HG03442 (cell line): ENCODE data around the gene DBT.
"Not testable (repeated sequence)": the region's sequence is repeated elsewhere in the genome, so short reads cannot be mapped to it uniquely, and the experiment has no call there.

Experiments used
- ATAC-seq: cut with Tn5 transposase; IDR thresholded peaks from one replicate; pipeline ENCODE4 v1.9.1; 2021; ENCODE audit warnings: mild to moderate bottlenecking, moderate library complexity; ENCODE audit not compliant: unreplicated experiment

The DBT gene

DNA sequence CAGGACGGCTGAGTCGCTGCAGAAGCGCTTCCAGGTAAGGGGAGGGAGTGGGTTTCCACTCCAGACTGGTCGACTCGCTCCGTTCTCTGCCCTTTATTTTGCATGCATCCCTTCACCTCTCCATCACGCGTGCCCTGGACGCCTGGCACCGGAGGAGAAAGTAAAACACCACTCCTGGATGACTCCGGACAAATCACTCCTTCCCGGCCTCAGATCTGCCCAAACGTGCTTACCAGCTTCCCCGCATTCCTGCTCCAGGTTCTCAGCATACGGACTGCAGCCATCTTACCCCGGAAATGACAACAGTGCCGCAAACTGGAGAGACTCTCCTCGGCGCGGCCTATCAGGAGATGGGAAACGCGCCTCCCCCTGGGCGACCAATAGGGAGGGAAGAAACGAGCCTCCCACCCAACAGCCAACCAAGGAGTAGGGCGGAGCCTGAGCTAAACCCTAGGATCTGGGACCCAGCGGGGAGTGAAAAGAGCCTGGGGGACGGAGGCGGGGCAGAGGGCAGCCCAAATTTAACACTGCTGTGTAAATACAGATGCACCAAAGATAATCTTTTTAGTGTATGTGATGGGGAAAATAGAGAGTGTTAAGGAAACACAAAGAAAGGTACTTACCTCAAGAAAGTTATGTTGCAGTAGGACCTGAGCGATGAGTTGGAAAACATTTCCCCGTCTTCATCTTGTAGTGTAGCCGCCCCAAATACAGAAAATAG lies at the start of gene DBT:
Gene DBT (minus strand): TSS at position 298 of the 721 bp plus-strand sequence. CDS start 14 bp downstream, at position 284.
- ATAC-seq, result peak; percentile 100

DNA sequence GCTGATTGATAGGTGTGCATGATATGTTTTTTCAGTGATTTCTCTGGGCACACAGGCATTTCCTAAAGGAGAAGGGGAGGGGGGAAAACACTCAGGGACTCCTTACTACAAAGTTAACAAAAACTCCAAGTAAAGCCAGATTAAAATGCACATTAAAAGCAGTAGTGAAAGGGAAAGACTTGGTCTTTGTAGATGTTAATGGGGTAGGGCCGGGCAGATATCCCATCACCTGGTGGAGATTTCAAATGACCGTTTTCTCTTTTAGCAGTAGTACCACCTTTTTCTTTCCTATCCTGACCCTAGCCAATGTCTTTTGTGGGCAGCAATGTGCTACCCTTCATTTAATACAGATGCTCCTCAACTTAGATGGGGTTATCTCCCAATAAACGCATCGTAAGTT lies 48.9 kb upstream of the DBT start:
- ATAC-seq, result no peak

DNA sequence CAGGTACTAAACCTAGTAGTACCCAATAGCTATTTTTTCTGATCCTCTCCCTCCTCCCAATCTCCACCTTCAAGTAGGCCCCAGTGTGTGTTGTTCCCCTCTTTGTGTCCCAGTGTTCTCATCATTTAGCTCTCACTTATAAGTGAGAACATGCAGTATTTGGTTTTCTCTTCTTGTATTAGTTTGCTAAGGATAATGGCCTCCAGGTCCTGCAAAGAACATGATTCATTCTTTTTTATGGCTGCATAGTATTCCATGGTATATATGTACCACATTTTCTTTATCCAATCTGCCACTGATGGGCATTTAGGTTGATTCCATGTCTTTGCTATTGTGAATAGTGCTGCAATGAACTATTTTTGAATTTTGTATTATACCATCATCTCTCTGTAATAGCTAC lies 47.4 kb upstream of the DBT start:
- ATAC-seq, result not testable (repeated sequence)

DNA sequence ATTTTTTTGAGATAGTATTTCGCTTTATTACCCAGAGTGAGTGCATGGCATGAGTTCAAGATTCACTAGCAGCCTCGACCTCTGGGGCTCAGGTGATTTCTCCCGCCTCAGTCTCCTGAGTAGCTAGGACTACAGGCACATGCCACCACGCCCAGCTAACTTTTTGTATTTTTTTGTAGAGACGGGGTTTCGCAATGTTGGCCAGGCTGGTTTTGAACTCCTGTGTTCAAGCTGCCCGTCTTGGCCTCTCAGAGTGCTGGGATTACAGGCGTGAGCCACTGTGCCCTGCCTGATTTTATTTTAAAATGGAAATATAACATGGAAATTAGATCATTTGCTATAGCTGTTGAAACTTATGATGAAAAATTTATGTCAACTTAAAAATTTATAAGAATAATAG lies 46.5 kb upstream of the DBT start:
- no peak for ATAC-seq

DNA sequence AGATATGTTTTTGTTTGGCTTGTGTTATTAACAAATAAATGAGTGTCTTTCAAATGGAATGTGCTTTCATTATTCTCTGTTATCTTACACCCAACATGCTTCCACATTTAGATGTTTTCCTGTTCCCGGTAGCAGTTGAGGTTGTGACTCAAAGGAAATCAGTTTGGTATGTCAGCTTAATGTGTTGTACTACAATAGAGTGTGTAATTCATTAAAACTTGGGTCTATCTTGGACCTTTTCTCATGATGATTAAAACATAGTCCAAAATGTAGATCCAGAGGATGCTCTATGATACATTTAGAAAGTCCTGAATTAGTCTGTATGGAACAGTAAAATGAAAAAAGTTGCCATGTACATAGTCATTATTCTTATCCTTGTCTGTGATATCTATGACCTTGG lies 43.1 kb upstream of the DBT start:
- no peak for ATAC-seq

DNA sequence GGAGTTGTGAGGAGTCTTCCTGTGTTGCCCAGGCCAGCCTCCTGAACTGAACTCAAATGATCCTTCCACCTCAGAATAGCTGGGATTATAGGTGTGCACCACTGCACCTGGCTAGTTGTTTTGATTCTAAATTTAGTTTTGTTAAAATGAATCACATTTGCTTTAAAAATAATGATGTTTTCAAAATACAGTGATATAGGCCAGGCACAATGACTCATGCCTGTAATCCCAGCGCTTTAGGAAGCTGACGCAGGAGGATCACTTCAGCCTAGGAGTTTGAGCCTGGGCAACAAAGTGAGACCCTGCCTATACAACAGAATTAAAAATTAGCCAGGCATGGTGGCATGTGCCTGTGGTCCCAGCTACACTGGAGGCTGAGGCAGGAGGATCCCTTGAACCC lies 40.7 kb upstream of the DBT start:
- ATAC-seq, result no peak

DNA sequence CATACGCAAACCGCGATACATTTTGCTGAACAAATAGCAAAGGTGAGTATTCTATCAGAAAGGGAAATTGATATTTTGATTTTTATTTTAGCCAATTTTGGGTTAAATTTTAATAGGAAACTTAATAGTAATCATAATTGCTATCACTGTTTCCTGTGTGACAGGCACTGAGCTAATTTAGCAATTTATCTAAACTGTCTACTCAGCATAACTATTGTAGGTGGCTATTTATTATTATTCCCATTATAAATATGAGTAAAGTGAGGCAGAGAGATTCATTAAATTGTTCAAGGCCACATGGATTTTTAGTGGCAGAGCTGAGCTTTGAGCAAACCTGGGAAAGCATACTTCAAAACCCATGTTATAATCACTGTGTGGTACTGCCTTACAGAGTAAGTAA lies 37.5 kb upstream of the DBT start:
- no peak for ATAC-seq

DNA sequence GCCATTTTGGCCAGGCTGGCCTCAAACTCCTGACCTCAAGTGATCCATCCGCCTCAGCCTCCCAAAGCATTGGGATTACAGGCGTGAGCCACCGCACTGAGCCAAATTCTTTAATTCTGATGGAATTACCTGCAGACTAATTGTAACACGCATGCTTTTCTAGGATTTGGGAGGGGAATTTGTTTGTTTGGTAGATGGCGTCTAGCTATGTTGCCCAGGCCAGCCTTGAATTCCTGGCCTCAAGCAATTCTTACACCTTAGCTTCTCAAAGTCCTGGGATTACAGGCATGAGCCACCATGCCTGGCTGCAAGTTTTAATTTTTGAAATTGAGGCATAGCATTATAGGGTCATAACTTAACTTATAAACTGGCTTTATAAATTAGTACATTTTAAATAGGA lies 35.0 kb upstream of the DBT start:
- ATAC-seq, result no peak

DNA sequence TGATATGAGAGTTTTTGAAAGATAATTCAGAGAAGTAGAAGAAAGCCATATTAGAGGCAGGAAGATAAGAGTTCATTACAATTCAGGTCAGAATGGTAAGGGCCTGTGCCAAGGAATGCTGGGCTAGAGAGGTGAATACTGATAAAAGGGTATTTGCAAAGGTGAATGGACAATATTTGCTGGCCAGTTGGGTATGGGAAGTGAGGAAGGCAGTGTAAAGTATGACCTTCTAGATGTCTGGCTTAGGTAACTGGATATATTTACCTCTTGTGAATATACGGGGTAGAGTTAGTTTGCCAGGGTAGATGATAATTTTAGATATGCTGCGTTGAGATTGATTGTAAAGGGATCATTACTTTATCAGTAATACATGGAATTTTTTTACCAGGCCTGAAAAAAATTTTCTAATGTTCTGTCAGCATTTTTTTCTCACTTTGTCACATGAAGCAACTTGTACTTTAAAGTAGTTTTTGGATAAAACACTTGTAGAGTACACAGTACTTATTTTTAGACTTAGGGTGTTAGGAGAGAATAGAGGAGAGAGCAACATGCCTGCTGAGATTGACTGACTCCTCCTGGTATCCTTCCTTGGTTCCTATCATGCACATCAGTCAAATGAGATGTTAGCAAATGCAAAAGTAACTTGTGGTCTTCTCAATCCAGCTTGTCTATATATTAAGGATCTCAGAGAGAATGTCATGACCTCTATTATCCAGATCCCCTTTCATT lies 30.5 kb upstream of the DBT start:
- no peak for ATAC-seq

DNA sequence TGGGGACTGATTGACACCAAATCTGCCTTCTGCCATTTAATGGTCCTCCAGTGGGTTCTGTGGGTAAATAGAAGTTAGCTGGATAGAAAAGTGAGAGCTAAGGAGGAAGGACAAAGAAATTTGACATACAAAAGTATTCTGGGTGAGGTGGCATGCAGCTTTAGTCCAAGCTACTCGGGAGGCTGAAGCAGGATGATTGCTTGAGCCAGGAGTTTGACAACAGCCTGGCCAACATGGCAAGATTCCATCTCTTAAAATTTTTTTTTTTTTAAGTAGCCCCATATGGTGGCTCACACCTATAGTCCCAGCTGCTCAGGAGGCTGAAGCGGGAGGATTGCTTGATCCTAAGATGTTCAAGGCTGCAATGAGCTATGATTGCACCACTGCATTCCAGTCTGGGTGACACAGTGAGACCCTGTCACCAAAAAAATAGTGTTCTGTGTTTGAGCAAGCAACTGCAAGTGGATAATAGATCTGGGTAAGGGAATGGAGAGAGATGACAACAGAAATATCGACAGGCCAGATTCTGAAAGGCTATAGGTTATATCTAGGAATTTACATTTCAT lies 29.8 kb upstream of the DBT start:
- ATAC-seq, result no peak

DNA sequence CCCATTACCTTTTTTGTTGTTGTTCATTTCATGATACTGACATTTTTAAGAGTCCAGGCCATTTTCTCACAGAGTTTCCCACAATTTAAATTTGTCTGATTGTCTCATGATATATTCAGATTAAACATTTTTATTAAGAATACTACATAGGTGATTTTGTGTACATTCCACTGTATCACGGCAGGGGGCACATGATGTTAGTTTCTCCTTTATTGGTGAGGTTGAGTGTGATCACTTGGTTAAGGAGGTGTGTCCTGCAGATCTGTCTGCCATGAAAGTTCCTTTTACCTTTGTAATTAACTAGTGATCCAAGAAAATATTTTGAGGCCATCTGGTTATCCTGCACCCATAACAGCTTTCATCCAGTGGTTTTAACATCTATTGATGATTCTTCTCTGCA lies 28.2 kb upstream of the DBT start:
- no peak for ATAC-seq

DNA sequence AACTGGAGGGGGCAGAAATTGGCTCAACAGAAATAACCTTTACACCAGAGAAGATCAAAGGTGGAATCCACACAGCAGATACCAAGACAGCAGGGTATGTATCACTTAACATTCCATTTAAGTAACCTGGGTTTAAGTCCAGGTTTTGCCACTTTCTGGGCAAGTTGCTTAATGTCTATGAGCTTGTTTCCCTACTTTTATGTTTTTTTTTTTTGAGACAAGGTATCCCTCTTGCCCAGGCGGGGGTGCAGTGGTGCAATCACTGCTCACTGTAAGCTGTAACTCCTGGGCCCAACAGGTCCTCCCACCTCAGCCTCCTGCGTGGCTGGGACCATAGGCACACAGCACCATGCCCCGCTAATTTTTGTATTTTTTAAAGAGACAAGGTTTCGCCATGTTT lies 18.6 kb upstream of the DBT start:
- no peak for ATAC-seq

DNA sequence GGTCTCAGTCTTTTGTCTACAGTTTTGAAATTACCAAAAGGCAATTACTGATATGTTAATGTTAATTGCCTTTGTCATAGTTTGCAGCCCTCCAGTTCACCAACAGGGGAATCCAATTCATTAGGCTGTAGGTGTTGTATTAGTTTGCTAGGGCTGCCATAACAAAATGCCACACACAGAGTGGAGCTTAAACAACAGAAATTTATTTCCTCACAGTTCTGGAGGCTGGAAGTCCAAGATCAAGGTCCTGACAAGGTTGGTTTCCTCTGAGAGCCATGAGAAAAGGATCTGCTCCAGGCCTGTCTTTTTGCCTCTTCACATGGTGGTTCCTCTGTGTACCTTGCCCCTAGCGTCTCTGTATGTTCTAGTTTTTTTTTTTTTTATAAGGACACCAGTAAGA lies 17.6 kb upstream of the DBT start:
- ATAC-seq, result no peak

DNA sequence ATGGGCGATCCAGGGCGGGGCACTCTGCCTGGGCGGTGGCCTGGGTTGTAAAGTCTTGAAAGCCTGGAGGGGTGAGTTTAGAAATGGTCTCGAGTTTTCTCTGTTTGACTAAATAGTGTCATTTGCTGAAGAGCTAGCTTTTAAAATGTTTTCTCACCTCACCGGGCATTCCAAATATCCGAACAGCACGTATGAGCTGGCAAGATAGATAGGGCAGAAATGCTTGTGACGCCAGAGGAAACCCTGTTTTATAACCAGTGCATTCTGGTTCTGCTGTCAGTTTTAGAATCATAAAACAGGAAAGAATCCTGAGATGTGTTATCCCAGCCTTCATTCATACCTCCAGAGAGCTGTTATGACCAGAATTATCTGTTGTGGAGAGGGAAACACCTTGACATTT lies 17.1 kb upstream of the DBT start:
- peak; percentile 17 for ATAC-seq

DNA sequence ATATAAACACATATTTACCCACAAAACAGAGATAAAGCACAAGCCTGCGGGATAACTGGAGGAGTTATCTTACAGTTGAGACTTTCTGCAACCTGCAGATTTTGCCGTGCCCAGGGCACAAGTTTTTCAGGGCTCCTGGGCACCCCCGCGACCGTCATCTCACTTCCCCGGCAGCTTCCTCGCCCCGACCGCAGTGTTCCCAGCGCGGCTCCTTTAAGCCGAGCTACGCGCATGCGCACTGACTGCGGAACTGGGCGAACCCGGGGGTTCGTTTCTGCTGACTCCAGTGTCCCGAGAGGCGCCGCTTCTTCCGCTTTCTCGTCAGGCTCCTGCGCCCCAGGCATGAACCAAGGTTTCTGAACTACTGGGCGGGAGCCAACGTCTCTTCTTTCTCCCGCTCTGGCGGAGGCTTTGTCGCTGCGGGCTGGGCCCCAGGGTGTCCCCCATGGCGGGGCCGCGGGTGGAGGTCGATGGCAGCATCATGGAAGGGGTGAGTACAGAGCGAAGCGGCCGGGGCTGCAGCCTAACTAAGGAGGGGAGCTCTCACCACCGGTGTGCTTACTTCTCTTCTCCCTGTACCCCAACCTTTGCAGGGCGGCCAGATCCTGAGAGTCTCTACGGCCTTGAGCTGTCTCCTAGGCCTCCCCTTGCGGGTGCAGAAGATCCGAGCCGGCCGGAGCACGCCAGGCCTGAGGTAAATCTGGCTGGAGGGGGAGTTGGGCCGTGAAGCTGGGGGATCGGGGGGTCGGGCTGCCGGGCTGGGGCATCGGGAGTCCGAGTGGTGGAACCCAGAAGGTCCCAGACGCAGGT lies 16.5 kb upstream of the DBT start, which contains the start of gene RTCA:
Gene RTCA (plus strand): TSS at position 286 of the 810 bp plus-strand sequence. CDS start 160 bp downstream, at position 446.
- ATAC-seq, result peak; percentile 96

DNA sequence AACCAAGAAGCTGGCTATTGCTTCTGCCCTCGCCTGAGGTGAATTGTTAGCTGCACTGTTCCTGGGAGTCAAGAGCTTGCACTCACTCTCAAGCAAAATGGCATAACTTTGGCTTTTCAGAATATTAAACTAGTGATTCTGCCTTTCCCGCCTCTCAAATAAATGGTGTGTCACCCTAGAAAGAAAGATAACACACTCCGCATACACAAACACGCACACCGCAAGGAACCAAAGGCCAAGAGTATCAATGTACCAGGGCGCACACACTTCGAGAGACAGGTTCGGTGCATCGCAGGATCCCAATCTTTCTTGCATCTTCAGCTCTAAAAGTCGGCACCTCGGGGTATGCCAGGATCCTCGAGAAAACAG lies 15.9 kb upstream of the DBT start:
- ATAC-seq, result peak; percentile 25

DNA sequence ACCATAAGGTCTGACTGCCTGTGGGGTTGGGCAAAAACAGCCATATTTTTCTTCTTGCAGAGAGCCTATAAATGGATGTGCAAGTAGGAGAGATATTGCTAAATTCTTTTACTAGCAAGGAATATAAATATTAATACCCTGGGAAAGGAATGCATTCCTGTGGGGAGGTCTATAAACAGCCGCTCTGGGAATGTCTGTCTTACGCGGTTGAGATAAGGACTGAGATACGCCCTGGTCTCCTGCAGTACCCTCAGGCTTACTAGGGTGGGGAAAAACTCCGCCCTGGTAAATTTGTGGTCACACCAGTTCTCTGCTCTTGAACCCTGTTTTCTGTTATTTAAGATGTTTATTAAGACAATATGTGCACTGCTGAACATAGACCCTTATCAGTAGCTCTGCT lies 14.4 kb upstream of the DBT start:
- not testable (repeated sequence) for ATAC-seq

DNA sequence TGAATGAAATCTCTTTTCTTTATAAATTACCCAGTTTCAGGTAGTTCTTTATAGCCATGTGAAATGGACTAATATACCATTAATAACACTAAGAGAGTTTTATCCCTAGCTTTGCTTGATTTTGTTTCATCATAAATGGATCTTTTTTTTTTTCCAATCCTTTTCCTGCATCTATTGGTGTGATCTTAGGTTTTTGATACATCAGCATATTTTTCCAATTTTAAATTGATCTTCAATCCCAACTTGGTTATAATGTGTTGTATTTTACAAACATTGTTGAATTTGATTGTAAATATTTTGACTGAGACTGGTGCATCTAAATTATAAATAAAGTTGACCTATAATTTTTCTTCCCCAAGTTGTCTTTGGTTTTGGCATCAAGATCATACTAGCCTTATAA lies 12.1 kb upstream of the DBT start:
- ATAC-seq, result no peak

DNA sequence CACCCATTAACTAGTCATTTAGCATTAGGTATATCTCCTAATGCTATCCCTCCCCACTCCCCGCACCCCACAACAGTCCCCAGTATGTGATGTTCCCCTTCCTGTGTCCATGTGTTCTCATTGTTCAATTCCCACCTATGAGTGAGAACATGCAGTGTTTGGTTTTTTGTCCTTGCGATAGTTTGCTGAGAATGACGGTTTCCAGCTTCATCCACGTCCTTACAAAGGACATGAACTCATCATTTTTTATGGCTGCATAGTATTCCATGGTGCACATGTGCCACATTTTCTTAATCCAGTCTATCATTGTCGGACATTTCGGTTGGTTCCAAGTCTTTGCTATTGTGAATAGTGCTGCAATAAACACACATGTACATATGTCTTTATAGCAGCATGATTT lies 8.8 kb upstream of the DBT start:
- not testable (repeated sequence) for ATAC-seq

DNA sequence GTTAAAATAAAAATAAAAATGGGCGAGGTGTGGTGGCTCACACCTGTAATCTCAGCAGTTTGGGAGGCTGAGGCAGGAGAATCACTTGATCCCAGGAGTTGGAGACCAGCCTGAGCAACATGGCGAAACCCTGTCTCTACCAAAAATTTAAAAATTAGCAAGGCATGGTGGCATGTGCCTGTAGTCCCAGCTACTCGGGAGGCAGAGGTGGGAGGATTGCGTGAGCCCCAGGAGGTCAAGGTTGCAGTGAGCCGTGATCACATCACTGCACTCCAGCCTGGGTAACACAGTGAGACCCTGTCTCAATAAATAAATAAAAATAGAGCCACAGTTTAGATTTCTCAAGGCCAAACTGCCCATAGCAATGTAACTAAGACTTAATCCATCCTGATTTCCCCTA lies 6.6 kb upstream of the DBT start:
- not testable (repeated sequence) for ATAC-seq

DNA sequence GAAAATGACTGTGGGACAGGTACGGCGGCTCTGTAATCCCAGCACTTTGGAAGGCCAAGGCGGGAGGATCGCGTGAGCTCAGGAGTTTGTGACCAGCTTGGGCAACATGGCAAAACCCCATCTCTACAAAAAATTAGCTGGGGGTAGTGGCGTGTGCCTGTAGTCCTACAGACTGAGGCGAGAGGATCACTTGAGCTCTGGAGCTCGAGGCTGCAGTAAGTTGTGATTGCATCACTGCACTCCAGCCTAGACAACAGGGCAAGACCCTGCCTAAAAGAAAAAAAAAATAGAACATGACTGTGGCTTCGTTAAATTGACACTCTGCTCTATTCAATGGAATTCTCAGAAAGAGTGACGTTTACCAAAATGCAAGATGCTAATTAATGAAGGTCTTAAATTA lies 3.9 kb upstream of the DBT start:
- no peak for ATAC-seq
